ENCODE data around the gene ADAMTS12. TPM values are rescaled to one million over a fixed set of nuclear protein-coding genes. Genes with fewer than 3 reads are reported as not detected.

The ADAMTS12 gene
- total and polyA plus RNA-seq, 9 of the 15 experiments (the other 6 are each of a cell fraction or from before 2014, with no cell fraction given), result 0.11 TPM; not detected in 8

DNA sequence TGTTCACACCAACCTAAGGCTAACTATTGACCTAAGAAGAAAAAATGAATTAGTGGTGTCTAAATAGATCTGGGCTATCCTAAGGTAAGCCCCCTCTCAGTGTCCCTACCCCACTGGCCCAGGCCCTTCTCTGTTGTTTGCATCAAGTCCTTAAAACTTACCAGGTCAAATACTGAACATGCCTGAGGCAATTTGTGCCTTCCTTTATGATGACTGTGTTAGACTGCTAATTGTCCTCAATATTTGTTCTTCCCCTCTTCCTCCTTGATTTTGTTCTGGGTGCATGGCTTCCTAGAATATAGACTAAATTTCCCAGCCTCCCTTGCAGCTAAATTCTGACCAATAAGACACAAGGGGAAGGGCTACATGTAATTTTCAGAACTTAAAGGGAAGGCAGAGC lies 199.9 kb downstream of the ADAMTS12 start:
- Histone ChIP-seq H3K79me2 (ENCODE audit: control insufficient read depth, insufficient read depth, low read length) (no peaks in the 10 kb centered on the region), H3K9me1 (ENCODE audit: control insufficient read depth, insufficient read depth, low read length) (no peaks in the 10 kb centered on the region), H4K20me1 (replicated peaks; ENCODE audit: control insufficient read depth, insufficient read depth, low read length) (no peaks in the 10 kb centered on the region), H3K9ac (ENCODE audit: insufficient read depth in 1 of 2, low read depth in 2 of 2, low read length in 2 of 2) (no peak overlapping the region), H3K9me3 (replicated peaks; ENCODE audit: control insufficient read depth, insufficient read depth, low read depth, low read length) (no peaks in the 10 kb centered on the region; the same call in 1 of the 2 replicates), H3K4me2 (ENCODE audit: insufficient read depth, low read length) (no peak overlapping the region), H3K4me3 (no peak overlapping the region), H3K4me1 (replicated peaks in 1 of 2; ENCODE audit: control insufficient read depth in 2 of 2, insufficient read depth in 2 of 2, low read length in 2 of 2) (no peaks in the 10 kb centered on the region), H2AFZ (ENCODE audit: low read depth, low read length) (no peak overlapping the region), H3K36me3 (ENCODE audit: control insufficient read depth, insufficient read depth, low read length) (no peaks in the 10 kb centered on the region), H3K27ac (ENCODE audit: extremely low read depth, low read depth, low read length) (no peak overlapping the region), H3K27me3 (ENCODE audit: control insufficient read depth in 2 of 2, insufficient read depth in 2 of 2, low read length in 2 of 2) (no peaks in the 10 kb centered on the region)
- no TSS peak for BruUV-seq (replicated peaks)
- ChIA-PET CTCF (ENCODE audit: low intra/inter-chr PET ratio) (no interaction called here), POLR2A (no interaction called here)
- DNase-seq (ENCODE audit: extremely low read depth in 1 of 4, low spot score in 3 of 4), result no peak
- FAIRE-seq, result no peak
- in situ Hi-C loops (cut with MboI) (no loop called here), intact Hi-C loops (cut with micrococcal nuclease) (no loop called here)
- TF ChIP-seq KDM5B (IDR thresholded peaks at IDR 0.05; ENCODE audit: insufficient replicate concordance, low read depth, low read length) (no peak), NFYB (IDR thresholded peaks at IDR 0.05; ENCODE audit: extremely low read depth, insufficient read length) (peak; percentile 2)
- no peak for ATAC-seq

DNA sequence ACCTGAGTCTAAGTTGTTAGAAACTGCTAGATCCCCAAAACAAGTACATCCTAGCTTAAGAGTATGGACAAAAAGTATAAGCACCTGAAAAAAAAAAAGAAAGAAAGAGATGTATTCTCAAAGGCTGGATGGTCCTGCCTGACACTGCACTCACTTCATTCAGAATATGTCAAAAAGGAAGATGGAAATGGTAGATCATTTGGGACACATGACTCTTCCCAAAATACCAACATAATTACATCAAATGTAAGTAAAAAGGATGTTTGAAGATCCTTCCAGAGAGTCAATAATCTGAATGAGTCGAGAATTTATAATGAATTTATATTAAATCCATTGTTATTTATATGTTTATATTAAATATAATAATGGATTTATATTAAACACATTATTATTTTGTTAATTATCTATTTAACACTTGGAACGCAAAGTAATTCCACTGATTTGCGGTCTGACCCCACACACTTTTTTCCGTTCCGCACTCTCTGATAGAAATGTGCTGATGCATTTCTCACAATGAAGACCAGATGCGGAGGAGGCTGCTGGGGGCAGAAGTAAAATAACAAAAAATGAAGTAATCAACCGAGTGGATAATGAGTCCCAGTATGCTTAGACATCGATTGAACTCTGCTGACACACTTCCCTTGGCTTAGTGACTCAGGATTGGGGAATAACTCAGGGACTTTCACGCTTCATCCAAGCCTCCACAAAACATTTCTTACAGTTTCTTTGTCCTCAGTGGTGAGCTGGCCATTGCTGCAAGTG lies 201.2 kb downstream of the ADAMTS12 start:
- Histone ChIP-seq H4K20me1 (replicated peaks; ENCODE audit: control insufficient read depth, insufficient read depth, low read length) (no peaks in the 10 kb centered on the region), H3K79me2 (ENCODE audit: control insufficient read depth, insufficient read depth, low read length) (no peaks in the 10 kb centered on the region), H3K4me3 (no peak overlapping the region), H3K4me1 (replicated peaks in 1 of 2; ENCODE audit: control insufficient read depth in 2 of 2, insufficient read depth in 2 of 2, low read length in 2 of 2) (no peaks in the 10 kb centered on the region), H3K27me3 (ENCODE audit: control insufficient read depth in 2 of 2, insufficient read depth in 2 of 2, low read length in 2 of 2) (no peaks in the 10 kb centered on the region), H3K36me3 (ENCODE audit: control insufficient read depth, insufficient read depth, low read length) (no peaks in the 10 kb centered on the region), H3K9me1 (ENCODE audit: control insufficient read depth, insufficient read depth, low read length) (no peaks in the 10 kb centered on the region), H2AFZ (ENCODE audit: low read depth, low read length) (no peak overlapping the region), H3K27ac (ENCODE audit: extremely low read depth, low read depth, low read length) (no peak overlapping the region), H3K9me3 (replicated peaks; ENCODE audit: control insufficient read depth, insufficient read depth, low read depth, low read length) (no peaks in the 10 kb centered on the region; the same call in 1 of the 2 replicates), H3K4me2 (ENCODE audit: insufficient read depth, low read length) (no peak overlapping the region), H3K9ac (ENCODE audit: insufficient read depth in 1 of 2, low read depth in 2 of 2, low read length in 2 of 2) (no peak overlapping the region)
- in situ Hi-C loops (cut with MboI), result no loop called here
- intact Hi-C loops (cut with micrococcal nuclease), result no loop called here
- no peak for ATAC-seq
- no peak for FAIRE-seq
- BruUV-seq (replicated peaks), result no TSS peak
- DNase-seq (ENCODE audit: extremely low read depth in 1 of 4, low spot score in 3 of 4), result no peak
- POLR2A ChIA-PET, result no interaction called here
- CTCF ChIA-PET (ENCODE audit: low intra/inter-chr PET ratio), result no interaction called here
- 16% methylated on average over 9 of the region's 9 CpGs for WGBS (ENCODE audit: insufficient coverage, low coverage, missing lambda C conversion rate)
- TF ChIP-seq SETDB1 (IDR thresholded peaks at IDR 0.05; ENCODE audit: low read length) (no peak), ZNF444 (CRISPR knock-in tag; IDR thresholded peaks at IDR 0.05) (no peak), BRD9 (IDR thresholded peaks at IDR 0.05; ENCODE audit: low read depth, partially characterized antibody) (no peak), NFATC3 (IDR thresholded peaks at IDR 0.05) (no peak), E2F3 (CRISPR knock-in tag; IDR thresholded peaks at IDR 0.05) (no peak), FOXA1 (IDR thresholded peaks at IDR 0.05; ENCODE audit: borderline replicate concordance) (no peak), NFIC (IDR thresholded peaks at IDR 0.05) (no peak), BMI1 (IDR thresholded peaks at IDR 0.05; ENCODE audit: low read length) (no peak)
- TF ChIP-seq, protein P1, sequence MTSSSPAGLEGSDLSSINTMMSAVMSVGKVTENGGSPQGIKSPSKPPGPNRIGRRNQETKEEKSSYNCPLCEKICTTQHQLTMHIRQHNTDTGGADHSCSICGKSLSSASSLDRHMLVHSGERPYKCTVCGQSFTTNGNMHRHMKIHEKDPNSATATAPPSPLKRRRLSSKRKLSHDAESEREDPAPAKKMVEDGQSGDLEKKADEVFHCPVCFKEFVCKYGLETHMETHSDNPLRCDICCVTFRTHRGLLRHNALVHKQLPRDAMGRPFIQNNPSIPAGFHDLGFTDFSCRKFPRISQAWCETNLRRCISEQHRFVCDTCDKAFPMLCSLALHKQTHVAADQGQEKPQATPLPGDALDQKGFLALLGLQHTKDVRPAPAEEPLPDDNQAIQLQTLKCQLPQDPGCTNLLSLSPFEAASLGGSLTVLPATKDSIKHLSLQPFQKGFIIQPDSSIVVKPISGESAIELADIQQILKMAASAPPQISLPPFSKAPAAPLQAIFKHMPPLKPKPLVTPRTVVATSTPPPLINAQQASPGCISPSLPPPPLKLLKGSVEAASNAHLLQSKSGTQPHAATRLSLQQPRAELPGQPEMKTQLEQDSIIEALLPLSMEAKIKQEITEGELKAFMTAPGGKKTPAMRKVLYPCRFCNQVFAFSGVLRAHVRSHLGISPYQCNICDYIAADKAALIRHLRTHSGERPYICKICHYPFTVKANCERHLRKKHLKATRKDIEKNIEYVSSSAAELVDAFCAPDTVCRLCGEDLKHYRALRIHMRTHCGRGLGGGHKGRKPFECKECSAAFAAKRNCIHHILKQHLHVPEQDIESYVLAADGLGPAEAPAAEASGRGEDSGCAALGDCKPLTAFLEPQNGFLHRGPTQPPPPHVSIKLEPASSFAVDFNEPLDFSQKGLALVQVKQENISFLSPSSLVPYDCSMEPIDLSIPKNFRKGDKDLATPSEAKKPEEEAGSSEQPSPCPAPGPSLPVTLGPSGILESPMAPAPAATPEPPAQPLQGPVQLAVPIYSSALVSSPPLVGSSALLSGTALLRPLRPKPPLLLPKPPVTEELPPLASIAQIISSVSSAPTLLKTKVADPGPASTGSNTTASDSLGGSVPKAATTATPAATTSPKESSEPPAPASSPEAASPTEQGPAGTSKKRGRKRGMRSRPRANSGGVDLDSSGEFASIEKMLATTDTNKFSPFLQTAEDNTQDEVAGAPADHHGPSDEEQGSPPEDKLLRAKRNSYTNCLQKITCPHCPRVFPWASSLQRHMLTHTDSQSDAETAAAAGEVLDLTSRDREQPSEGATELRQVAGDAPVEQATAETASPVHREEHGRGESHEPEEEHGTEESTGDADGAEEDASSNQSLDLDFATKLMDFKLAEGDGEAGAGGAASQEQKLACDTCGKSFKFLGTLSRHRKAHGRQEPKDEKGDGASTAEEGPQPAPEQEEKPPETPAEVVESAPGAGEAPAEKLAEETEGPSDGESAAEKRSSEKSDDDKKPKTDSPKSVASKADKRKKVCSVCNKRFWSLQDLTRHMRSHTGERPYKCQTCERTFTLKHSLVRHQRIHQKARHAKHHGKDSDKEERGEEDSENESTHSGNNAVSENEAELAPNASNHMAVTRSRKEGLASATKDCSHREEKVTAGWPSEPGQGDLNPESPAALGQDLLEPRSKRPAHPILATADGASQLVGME (CRISPR knock-in tag; IDR thresholded peaks at IDR 0.05), result no peak
